IgD-negative memory B cell (primary cell): ENCODE measurements around the gene RIOK1. TPM values are rescaled to one million over a fixed set of nuclear protein-coding genes. Genes with fewer than 3 reads are reported as not detected.

ENCODE experiments used
- polyA plus RNA-seq: library from polyadenylated mRNA; unstranded; fragments of 300-500 nt; fragmentation: Illumina TruSeq; gene quantifications from one replicate; pipeline ENCODE4 v1.2.3, GENCODE V29; 2021

Gene RIOK1
- polyA plus RNA-seq, 1 donor from 2014 or later = 17.7 TPM

Other genes with a start within 250 kb of the RIOK1 start
- gene SSR1, start 76.6 kb upstream of the RIOK1 start, polyA plus RNA-seq = 125 TPM
- not detected for gene CAGE1, start 66 bp upstream of the RIOK1 start, polyA plus RNA-seq
- gene DSP, start 151.9 kb downstream of the RIOK1 start, polyA plus RNA-seq = 3.2 TPM
- gene SNRNP48, start 200.4 kb downstream of the RIOK1 start, polyA plus RNA-seq = 6.9 TPM